HEK293T (cell line): ENCODE results near the gene HMX3.

Experiments used
- BHLHE40 ChIP-seq: fragments of 450-650 bp; IDR thresholded peaks from 2 replicates; pipeline ENCODE4 v1.6.1; 2016; ENCODE audit warnings: mild to moderate bottlenecking, moderate library complexity, borderline replicate concordance
- CTBP1 ChIP-seq: fragments of 450-650 bp; IDR thresholded peaks from 2 replicates; pipeline ENCODE4 v1.6.1; 2016; ENCODE audit warnings: borderline replicate concordance
- ELF4 ChIP-seq: fragments of 450-650 bp; IDR thresholded peaks from 2 replicates; pipeline ENCODE4 v1.6.1; 2017; ENCODE audit warnings: antibody characterized with exemption
- FOXA1 ChIP-seq: fragments of 450-650 bp; IDR thresholded peaks from 2 replicates; pipeline ENCODE4 v1.6.1; 2016; ENCODE audit warnings: mild to moderate bottlenecking
- FOXK2 ChIP-seq: fragments of 450-650 bp; IDR thresholded peaks from 2 replicates; pipeline ENCODE4 v1.6.1; 2016; ENCODE audit warnings: mild to moderate bottlenecking
- FOXM1 ChIP-seq: fragments of 450-650 bp; IDR thresholded peaks from 2 replicates; pipeline ENCODE4 v1.6.1; 2017; ENCODE audit warnings: mild to moderate bottlenecking, borderline replicate concordance
- HDGF ChIP-seq: fragments of 450-650 bp; IDR thresholded peaks from 2 replicates; pipeline ENCODE4 v1.6.1; 2017; ENCODE audit warnings: antibody characterized with exemption, borderline replicate concordance
- L3MBTL2 ChIP-seq: fragments of 450-650 bp; conservative IDR thresholded peaks from 2 replicates; pipeline ENCODE4 v1.6.1; 2016; ENCODE audit warnings: mild to moderate bottlenecking
- NFRKB ChIP-seq: fragments of 450-650 bp; IDR thresholded peaks from 2 replicates; pipeline ENCODE4 v1.6.1; 2016; ENCODE audit warnings: mild to moderate bottlenecking, moderate library complexity
- SP1 ChIP-seq: fragments of 450-650 bp; IDR thresholded peaks from 2 replicates; pipeline ENCODE4 v1.6.1; 2017
- SUZ12 ChIP-seq: fragments of 450-650 bp; IDR thresholded peaks from 2 replicates; pipeline ENCODE4 v1.6.1; 2016; ENCODE audit warnings: mild to moderate bottlenecking
- ZNF384 ChIP-seq: fragments of 450-650 bp; IDR thresholded peaks from 2 replicates; pipeline ENCODE4 v1.6.1; 2016

DNA sequence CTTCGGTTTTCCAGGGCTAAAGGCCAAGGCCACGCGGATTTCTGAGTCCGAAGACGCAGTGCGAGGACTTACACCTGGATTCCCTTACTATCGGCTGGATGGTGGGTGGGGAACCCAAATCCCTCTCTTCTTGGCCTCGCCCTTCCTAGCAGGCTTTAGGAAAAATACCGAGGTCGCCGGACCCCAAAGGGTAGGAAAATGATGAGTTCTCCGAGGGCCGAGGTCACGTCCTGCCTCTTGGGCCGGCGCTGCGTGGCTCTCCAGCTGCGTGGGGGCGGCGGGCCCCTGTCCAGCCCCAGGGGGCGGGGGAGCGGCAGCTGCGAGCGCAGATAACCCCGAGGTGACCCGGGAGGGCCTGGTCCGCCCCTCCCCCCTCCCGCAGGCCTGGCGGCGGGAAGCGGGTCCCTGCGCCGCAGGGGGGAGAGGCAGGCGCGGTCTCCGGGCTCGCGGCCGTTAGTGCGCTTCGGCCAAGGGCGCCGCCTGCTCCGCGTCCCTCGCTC, 805 bp upstream of the HMX3 start:
- TF ChIP-seq SP1 (no peak), ELF4 (no peak), SUZ12 (no peak), ZNF384 (no peak), NFRKB (no peak), FOXM1 (no peak), FOXA1 (no peak), CTBP1 (no peak), L3MBTL2 (no peak), BHLHE40 (no peak), HDGF (no peak), FOXK2 (no peak)
